GM12891 (cell line): Measurements from ENCODE around the gene CREB3L2.

Experiments
- PAX5 ChIP-seq: IDR thresholded peaks from 2 replicates; pipeline ENCODE4 v1.6.1; 2011; ENCODE audit warnings: low read length, moderate library complexity, mild to moderate bottlenecking; ENCODE audit not compliant: insufficient read depth, severe bottlenecking
- POLR2A ChIP-seq: IDR thresholded peaks from 2 replicates; pipeline ENCODE4 v1.6.1; 2011; ENCODE audit warnings: low read depth, low read length, control low read depth
- POLR2AphosphoS5 ChIP-seq: IDR thresholded peaks from 2 replicates; pipeline ENCODE4 v1.6.1; 2011; ENCODE audit warnings: low read depth, low read length, control low read depth
- SPI1 ChIP-seq: IDR thresholded peaks from 2 replicates; pipeline ENCODE4 v1.6.1; 2011; ENCODE audit warnings: low read depth, low read length, control low read depth
- TAF1 ChIP-seq: IDR thresholded peaks from 2 replicates; pipeline ENCODE4 v1.6.1; 2011; ENCODE audit warnings: low read depth, low read length, control low read depth

- no peak for TF ChIP-seq POLR2AphosphoS5
- TF ChIP-seq POLR2A: no peak
- TF ChIP-seq TAF1: no peak
- TF ChIP-seq PAX5: no peak
- TF ChIP-seq SPI1: no peak
Observed at GRCh38 chr7:138002096-138002827, 376 bp upstream of the CREB3L2 start.
